Astrocyte of the hippocampus (primary cell): ENCODE results near the gene ASB1.
A peak's percentile ranks its signal among the peaks of the same experiment; 100 is the strongest.
"Not testable (repeated sequence)": the region's sequence is repeated elsewhere in the genome, so short reads cannot be mapped to it uniquely, and the experiment has no call there.

ENCODE experiments used
- DNase-seq: peaks from one replicate; pipeline ENCODE4 v3.0.0; 2011; ENCODE audit warnings: low read depth, low spot score

The ASB1 gene

GRCh38 chr2:238442257-238442656 lies 15.5 kb downstream of the ASB1 start:
- DNase-seq = not testable (repeated sequence)

- DNase-seq = no peak
These were observed 17.5 kb downstream of the ASB1 start for GRCh38 chr2:238444242-238444641.

- no peak for DNase-seq
These were observed 18.9 kb downstream of the ASB1 start for GRCh38 chr2:238445409-238446190.

DNA sequence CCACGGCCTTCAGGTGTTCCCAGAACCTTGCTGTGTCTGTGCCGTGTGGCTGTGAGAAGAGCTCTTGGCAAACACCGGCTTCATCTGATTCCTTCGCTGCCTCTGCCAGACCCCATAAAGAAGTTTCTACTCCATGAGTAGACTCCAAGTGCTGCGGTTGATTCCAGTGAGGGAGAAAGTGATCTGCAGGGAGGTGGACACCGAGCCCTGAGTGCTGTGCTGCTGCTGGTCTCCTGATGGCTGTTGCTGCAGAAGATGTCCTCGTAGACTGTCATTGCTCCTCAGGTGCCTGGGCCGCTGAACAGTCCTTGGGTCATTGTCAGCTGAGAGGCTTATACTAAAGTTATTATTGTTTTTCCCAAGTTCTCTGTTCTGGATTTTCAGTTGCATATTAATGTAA lies 19.6 kb downstream of the ASB1 start:
- no peak for DNase-seq

GRCh38 chr2:238448031-238448955 lies 21.6 kb downstream of the ASB1 start:
- DNase-seq = no peak

GRCh38 chr2:238449241-238449640 lies 22.5 kb downstream of the ASB1 start:
- DNase-seq = no peak

DNA sequence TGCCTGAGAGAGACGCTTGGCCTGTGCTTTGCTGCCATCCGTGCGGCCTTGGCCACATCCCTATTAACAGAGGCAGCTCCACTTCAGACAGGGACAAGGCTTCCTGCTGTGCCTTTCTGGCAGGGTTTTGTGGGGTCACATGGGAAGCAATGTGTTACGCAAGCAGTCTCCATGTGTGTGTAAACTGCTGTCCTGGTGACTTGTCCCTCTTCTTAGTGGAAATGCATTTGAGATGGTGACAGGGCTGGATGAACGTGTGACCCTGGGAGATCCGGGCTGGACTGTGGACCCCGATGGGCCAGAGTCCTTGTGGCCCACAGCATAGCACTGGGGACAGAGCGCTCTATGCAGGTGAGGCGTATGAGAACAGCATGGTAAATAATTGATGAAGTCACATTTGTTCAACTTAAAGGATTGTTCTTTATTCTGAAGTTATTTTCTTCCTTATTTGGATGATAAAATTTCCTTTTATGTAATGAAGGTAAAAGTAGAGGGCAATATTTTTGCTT lies 23.2 kb downstream of the ASB1 start:
- DNase-seq = no peak

GRCh38 chr2:238450440-238450861 lies 23.7 kb downstream of the ASB1 start:
- no peak for DNase-seq

GRCh38 chr2:238453842-238454241 lies 27.1 kb downstream of the ASB1 start:
- no peak for DNase-seq

- no peak for DNase-seq
These were observed 29.7 kb downstream of the ASB1 start for GRCh38 chr2:238456449-238456848.

DNA sequence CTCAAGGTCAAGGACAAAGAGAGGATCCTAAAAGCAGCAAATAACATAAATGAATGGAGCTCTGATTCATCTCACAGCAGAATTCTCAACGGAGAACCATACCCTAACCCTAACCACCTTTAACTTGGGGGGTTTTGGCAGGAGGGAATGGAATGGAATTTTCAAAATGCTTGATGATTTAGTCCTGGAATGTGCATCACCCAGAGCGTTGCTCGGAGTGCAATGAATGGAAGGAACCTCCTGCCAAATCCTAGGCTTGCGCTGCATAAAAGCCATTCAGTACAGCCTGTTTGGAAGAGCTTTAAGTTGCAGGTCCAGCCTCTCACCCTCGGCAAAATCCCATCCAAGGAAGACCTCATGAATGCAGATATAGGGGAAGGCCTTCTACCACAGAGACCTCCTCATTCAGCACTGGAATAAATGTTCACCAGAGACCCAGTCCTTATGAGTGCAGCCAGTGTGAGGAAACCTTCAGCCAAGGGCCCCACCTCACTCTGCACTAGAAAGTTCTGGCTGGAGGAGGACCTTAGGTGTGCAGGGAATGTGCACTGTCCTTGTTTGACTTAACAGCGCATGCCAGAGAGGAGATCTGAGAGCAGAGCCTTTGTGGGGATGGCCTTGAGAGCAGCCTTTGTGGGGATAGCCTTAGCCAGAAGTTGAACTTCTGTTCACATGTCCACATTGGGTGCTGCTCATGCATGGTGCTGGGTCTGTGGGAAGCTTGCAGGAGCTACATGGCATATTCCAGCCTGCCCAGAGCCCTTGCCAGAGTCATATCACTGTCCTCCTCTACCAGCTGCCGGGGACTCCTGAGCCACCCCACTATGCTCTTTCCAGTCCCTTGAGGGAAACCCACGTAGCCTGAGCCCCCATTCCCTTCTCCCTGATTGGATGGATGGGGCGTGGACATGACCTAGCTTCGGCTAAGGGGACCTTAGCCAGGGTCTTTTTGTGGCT lies 30.5 kb downstream of the ASB1 start:
- DNase-seq = peak; percentile 76

DNA sequence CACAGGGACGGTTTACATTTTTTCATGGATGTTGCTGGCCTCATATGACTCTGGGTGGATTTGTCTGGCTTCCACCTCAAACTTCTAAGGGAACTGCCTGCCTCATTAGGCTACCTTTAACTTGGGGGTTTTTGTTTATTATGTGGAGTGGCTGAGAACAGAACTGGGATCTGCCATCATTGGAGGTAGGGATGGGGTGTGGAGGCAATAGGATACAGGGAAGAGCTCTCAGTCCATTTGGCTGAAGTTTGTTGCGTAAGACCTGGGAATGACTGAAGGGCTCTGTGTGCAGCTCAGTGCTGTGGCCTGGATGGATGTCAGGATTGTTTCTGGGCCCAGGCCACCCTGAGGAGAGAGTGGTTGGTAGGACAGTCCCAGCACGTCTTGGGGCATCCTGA lies 31.2 kb downstream of the ASB1 start:
- DNase-seq = no peak

- peak; percentile 37 for DNase-seq
These were observed 31.9 kb downstream of the ASB1 start for GRCh38 chr2:238458651-238459050.

DNA sequence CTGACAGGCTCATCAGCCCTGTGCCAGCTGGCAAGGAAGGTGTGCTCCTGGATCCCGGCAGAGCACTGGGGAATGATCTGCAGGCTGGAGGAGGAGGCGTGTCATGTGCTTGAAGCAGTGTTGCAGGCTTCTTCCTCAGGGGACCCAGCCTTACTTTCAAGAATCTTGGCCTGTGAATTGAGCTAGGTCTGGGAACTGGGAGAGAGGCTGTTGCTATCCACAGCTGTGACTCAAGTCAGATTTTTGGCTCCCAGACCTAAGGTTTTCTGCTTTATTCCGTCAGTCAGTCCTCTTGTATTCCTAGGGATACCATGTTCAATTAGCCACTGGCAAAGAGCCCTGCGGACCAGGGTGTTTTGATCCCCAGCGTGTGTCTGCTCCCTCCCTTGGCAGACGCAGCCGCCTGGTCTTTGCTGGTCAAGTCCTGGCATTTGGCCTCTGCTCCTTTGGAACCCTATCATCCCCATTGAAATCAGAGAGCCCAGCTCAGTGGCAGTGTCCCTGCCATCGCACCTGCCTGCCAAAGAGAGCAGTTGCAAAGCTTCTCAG lies 32.4 kb downstream of the ASB1 start:
- peak; percentile 83 for DNase-seq

- DNase-seq = no peak
These were observed 34.3 kb downstream of the ASB1 start for GRCh38 chr2:238461051-238461450.

DNA sequence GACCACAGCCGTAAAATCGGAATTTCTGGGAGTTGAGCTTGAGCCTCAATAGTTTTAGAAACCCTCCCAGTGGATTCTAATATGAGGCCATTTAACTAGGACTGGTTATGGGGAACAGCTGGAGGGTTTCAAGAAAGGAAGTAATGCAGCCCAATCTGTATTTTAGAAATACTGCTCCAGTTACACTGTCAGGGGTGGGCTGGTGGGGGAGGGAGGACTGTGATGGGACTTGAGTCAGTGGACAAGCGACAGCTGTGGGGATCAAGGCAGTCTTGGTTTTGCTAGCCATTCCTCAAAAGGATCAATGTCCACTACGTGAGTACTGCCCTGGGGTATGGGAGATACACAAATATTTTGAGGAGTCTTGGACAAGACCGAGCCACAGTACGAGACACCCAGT lies 34.8 kb downstream of the ASB1 start:
- DNase-seq = no peak

DNA sequence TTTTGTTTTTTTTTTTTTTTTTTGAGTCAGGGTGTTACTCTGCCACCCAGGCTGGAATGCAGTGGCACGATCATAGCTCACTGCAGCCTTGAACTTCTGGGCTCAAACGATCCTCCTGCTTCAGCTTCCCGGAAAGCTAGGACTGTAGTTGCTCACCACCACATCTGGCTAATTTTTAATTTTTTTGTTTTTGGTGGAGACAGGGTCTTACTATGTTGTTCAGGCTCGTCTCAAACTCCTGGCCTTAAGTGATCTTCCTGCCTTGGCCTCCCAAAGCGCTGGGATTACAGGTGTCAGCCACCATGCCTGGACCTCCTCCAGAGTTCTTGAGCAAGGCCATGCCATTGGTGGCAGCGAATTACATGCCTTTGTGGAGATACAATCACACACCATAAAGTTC lies 35.2 kb downstream of the ASB1 start:
- no peak for DNase-seq

DNA sequence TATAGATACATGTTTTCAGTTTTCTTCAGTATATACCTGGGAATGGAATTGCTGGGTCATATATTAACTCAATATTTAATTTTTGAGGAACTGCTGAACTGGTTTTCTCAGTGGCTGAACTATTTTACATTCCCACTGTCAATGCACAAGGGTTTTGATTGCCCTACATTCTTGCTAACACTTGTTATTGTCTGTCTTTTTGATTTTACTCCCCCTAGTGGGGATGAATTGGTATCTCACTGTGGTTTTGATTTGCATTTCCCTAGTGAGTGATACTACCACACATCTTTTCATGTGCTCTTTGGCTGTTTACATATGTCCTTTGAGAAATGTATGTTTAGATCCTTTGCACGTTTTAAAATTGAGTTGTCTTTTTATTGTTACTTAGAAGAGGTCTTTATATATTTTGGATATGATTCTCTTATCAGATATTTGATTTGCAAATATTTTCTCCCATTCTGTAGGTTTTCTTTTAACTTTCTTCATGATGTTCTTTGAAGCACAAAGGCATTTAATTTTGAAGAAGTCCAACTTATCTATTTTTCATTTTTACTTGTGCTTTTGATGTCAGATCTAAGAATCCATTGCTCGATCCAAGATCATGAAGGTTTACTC lies 36.2 kb downstream of the ASB1 start:
- peak; percentile 44 for DNase-seq

GRCh38 chr2:238464389-238464788 lies 37.7 kb downstream of the ASB1 start:
- DNase-seq = no peak

GRCh38 chr2:238465487-238466242 lies 38.9 kb downstream of the ASB1 start:
- DNase-seq = no peak
